Body of pancreas (tissue), 4 donors: ENCODE results near the gene PCNA. TPM values are rescaled to one million over a fixed set of nuclear protein-coding genes. Genes with fewer than 3 reads are reported as not detected.

Experiments
- ATAC-seq: fragments of 150-250 bp; one replicate; pipeline ENCODE4 v1.9.1; 2016
- DNase-seq, 4 donors: peaks; one replicate each; pipeline ENCODE4 v3.0.0-alpha.2; 2019
- H3K27ac ChIP-seq, 4 donors: fragments of 200-600 bp; sonication (generic); 1 replicate in 3 of 4; 2 replicates in 1 of 4; pipeline versions ENCODE4 v1.5.1 to v1.6.1; 2016 to 2019; ENCODE audit warnings: mild to moderate bottlenecking in 1 of 4, mixed read lengths in 1 of 4, moderate library complexity in 1 of 4
- H3K27me3 ChIP-seq, 2 donors: fragments of 200-600 bp; sonication (generic); one replicate each; pipeline ENCODE4 v1.6.0; 2016; ENCODE audit warnings: mild to moderate bottlenecking in 1 of 2
- H3K36me3 ChIP-seq, 2 donors: fragments of 200-600 bp; sonication (generic); replicated peaks in 1 of 2; 2 replicates each; pipeline ENCODE4 v1.5.1; 2016; ENCODE audit warnings: low read depth in 2 of 2; ENCODE audit not compliant: insufficient read depth in 1 of 2
- H3K4me1 ChIP-seq: fragments of 200-600 bp; sonication (generic); one replicate; pipeline ENCODE4 v1.6.0; 2016
- H3K4me3 ChIP-seq, 2 donors: fragments of 200-600 bp; sonication (generic); 1 replicate in 1 of 2; 2 replicates in 1 of 2; pipeline ENCODE4 v1.5.1; 2016 to 2019
- H3K9me3 ChIP-seq, 3 donors: fragments of 200-600 bp; sonication (generic); 1 replicate in 2 of 3; 2 replicates in 1 of 3; pipeline ENCODE4 v1.5.1; 2016
- CTCF ChIP-seq, 7 experiments: fragments of 450-650 bp in 4 of 7; fragments of 200-600 bp in 3 of 7; sonication (generic) in 3 of 7; IDR thresholded peaks; one replicate each; pipeline ENCODE4 v1.5.1; 2016 to 2019; ENCODE audit warnings: antibody characterized with exemption in 7 of 7
- POLR2A ChIP-seq, 3 donors: fragments of 450-650 bp; IDR thresholded peaks; one replicate each; pipeline ENCODE4 v1.6.1; 2016; ENCODE audit warnings: antibody characterized with exemption in 3 of 3, mild to moderate bottlenecking in 2 of 3
- WGBS, 2 donors: methylation state at CpG; one replicate each; pipeline ENCODE4 v1.1.5; 2017; 5-methylcytosine and 5-hydroxymethylcytosine counted together
- intact Hi-C: fragments of 100-400 bp; cut with DNase I; formaldehyde crosslinking; loops from one replicate; pipeline ENCODE4 v1.15.1; 2023
- total RNA-seq, 2 donors: library from RNA; depleted of rRNA; stranded (reverse); fragments of >200 nt; gene quantifications; one replicate each; pipeline ENCODE4 v1.1.0, GENCODE V29; 2016

Gene PCNA
- total RNA-seq, 2 donors from 2014 or later = 22.8 to 32.0 TPM

DNA sequence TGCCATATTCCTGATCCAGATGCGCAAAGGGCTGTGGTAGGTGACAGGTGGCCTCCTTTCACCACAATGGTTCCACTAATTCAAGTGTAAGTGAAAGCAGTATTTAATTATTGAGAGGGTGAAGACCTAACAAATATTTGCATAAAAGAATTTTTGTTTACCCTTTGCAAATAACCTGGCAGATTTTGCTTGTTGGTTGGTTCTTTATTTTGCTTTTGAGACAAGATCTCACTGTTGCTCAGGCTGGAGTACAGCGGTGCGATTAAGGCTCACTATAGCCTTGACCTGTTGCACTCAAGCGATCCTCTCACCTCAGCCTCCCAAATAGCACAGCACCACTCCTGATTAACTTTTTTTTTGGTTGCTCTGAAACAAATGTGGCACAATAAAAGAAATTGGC is 49.2 kb downstream of the PCNA start:
- Histone ChIP-seq H3K9me3 (no peaks in the 10 kb centered on the region), H3K27ac (no peak overlapping the region), H3K4me3 (no peak overlapping the region), H3K36me3 (no peaks in the 10 kb centered on the region), H3K27me3 (no peaks in the 10 kb centered on the region), H3K4me1 (peaks cover 22% of the 10 kb centered on the region)
- no peak for ATAC-seq
- intact Hi-C loops = no loop called here
- DNase-seq = no peak
- no peak for TF ChIP-seq CTCF (IDR thresholded peaks at IDR 0.05)
- TF ChIP-seq POLR2A (IDR thresholded peaks at IDR 0.05) = no peak
- 87 to 90% methylated on average over 4 of the region's 4 CpGs for WGBS, 2 donors

DNA sequence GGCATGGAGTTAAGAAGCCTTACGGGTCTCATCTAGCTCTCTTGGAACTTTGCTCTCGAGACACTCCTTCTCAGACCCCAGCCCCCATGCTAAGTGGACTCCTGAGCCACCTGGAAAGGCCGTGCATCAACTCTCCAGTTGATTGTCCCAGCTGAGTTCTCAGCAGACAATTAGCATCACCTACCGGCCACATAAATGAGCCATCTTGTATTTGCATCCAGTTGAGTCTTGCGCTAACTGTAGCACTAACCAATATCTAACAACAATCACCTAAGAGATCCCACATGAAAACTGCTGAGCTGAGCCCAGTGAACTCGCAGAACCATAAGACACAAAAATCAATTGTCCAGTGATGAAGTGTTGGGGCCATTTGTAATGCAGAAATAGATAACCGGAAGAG is 49.7 kb downstream of the PCNA start:
- ATAC-seq = no peak

DNA sequence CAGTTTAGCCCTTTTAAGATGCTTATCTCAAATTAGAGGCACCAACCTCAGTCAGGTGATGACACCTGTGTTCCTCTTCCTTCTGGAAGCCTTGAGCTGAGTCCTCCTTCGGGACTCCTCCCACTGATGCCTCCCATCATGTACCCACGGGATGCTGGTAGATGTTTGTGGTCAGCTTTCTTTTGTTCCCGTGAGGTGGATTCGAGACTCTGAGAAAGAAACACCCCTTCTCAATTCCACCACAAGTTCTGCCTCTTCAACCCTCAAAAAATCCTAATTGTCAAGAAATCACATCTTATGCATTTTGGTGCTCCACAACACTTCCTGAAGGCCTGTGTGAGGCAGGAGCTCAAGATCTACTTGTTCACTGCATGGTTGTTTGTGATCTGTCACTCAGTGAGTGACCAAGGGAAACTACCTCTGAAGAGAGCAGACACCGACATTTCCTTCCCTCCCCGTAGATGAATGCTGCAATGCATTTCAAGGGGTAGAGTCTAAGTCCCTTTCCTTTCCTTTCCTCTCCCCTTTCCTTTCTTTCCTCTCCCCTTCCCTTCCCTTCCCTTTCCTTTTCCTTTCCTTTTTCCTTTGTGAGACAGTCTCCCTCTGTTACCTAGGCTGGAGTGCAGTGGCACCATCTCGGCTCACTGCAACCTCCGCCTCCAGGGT is 50.5 kb downstream of the PCNA start:
- WGBS, 2 donors = 84% methylated on average over 8 of the region's 8 CpGs
- H3K4me1 ChIP-seq = peaks cover 22% of the 10 kb centered on the region
- H3K36me3 ChIP-seq = no peaks in the 10 kb centered on the region
- H3K4me3 ChIP-seq = no peak overlapping the region
- intact Hi-C loops = no loop called here
- DNase-seq = no peak
- no peak overlapping the region for H3K27ac ChIP-seq
- ATAC-seq = no peak
- H3K9me3 ChIP-seq = no peaks in the 10 kb centered on the region
- TF ChIP-seq CTCF (IDR thresholded peaks at IDR 0.05) (no peak), POLR2A (IDR thresholded peaks at IDR 0.05) (no peak)
- no peaks in the 10 kb centered on the region for H3K27me3 ChIP-seq

More for the DNA sequence above, 49.7 kb downstream of the PCNA start:
- TF ChIP-seq POLR2A (IDR thresholded peaks at IDR 0.05) = no peak
- Histone ChIP-seq H3K4me3 (no peak overlapping the region), H3K9me3 (no peaks in the 10 kb centered on the region), H3K4me1 (peaks cover 22% of the 10 kb centered on the region), H3K36me3 (no peaks in the 10 kb centered on the region), H3K27me3 (no peaks in the 10 kb centered on the region), H3K27ac (no peak overlapping the region)
- intact Hi-C loops = no loop called here
- WGBS, 2 donors = 87 to 91% methylated on average over 5 to 7 of the region's 7 CpGs
- DNase-seq = no peak

GRCh38 chr20:5067877-5068645 is 51.7 kb downstream of the PCNA start:
- ATAC-seq (no peak), DNase-seq (no peak)
- H3K4me3 ChIP-seq = no peak overlapping the region
- TF ChIP-seq POLR2A (IDR thresholded peaks at IDR 0.05) (no peak), CTCF (IDR thresholded peaks at IDR 0.05) (no peak)
- no peaks in the 10 kb centered on the region for H3K36me3 ChIP-seq
- H3K27me3 ChIP-seq = no peaks in the 10 kb centered on the region
- peaks cover 12% of the 10 kb centered on the region for H3K4me1 ChIP-seq
- no peak overlapping the region for H3K27ac ChIP-seq
- no peaks in the 10 kb centered on the region for H3K9me3 ChIP-seq
- 80 to 82% methylated on average over 8 to 9 of the region's 9 CpGs for WGBS, 2 donors
- intact Hi-C loops = no loop called here

GRCh38 chr20:5065879-5066383 is 53.8 kb downstream of the PCNA start:
- no peaks in the 10 kb centered on the region for H3K27me3 ChIP-seq
- DNase-seq = peak; percentile 74 to 96 (median 86)
- peaks cover 8% of the 10 kb centered on the region for H3K4me1 ChIP-seq
- TF ChIP-seq POLR2A (IDR thresholded peaks at IDR 0.05) (no peak), CTCF (IDR thresholded peaks at IDR 0.05) (no peak)
- no peak overlapping the region for H3K4me3 ChIP-seq
- intact Hi-C loops = no loop called here
- no peaks in the 10 kb centered on the region for H3K9me3 ChIP-seq
- WGBS, 2 donors = 64% methylated on average over 10 of the region's 10 CpGs; no CpG with 5 or more reads in 1 of the 2 donors
- peak; percentile 99 for ATAC-seq
- H3K27ac ChIP-seq = peak overlapping the region in 3 of 4 donors; percentile 2 to 67 (median 64)
- no peaks in the 10 kb centered on the region for H3K36me3 ChIP-seq
